Measurements from ENCODE around the gene PJA2.

GRCh38 chr5:109291090-109291489, 118.7 kb downstream of the PJA2 start:
- no peak for TF ChIP-seq CTCF (IDR thresholded peaks at IDR 0.05; ENCODE audit: poor library complexity, severe bottlenecking)
- TF ChIP-seq RAD21 (conservative IDR thresholded peaks at IDR 0.05): no peak
- TF ChIP-seq SMC3 (conservative IDR thresholded peaks at IDR 0.05; ENCODE audit: poor library complexity): no peak
- TF ChIP-seq POLR2AphosphoS5 (IDR thresholded peaks at IDR 0.05): no peak
- TF ChIP-seq EZH2 (IDR thresholded peaks at IDR 0.05; ENCODE audit: borderline replicate concordance, insufficient read depth, low read length, poor library complexity, severe bottlenecking): no peak
- TF ChIP-seq TAF1 (IDR thresholded peaks at IDR 0.05; ENCODE audit: low read depth): no peak
